ENCODE measurements around the gene ODAD3. TPM values are rescaled to one million over a fixed set of nuclear protein-coding genes. Genes with fewer than 3 reads are reported as not detected.
A peak's percentile ranks its signal among the peaks of the same experiment; 100 is the strongest.
"Not testable (repeated sequence)": the region's sequence is repeated elsewhere in the genome, so short reads cannot be mapped to it uniquely, and the experiment has no call there.

The ODAD3 gene
- polyA plus RNA-seq, result 0.89 TPM

DNA sequence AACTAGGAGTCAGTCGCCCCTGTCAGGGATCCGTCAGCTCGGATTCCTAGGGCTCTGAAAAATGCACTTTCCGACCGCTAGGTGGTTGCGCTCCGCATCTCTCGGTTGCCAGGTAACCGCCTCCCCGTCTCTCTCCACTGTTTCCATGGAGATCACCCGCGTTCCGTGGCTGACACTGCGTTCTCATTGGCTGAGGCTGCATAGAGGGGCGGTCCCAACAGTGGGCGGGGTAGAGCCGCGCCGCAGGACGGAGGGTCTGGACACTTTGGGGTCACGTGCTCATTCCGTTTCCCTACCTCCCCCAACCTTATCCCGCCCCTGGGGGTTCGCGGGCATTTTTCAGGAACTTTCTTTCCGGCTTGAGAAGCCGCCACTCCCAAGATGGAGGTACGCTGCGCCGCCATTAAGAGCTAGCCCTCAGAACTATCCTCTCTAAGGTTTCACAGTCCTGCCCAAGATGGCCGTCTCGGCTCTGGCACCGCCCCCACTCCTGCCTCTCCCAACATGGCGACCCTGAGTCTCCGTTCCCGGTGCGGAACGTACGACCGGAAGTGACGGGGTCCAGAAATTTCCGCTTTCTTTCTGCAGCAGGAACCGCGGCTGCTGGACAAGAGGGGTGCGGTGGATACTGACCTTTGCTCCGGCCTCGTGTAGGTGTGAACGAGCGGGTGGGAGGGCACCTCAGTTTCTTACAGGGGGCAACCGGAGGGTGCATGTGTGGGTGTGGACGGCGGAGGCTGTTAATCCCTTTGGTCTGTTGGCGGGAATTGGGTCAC is at the start of gene ODAD3, which contains the start of gene PRKCSH:
Gene ODAD3 (minus strand): TSS at position 65 of the 776 bp plus-strand sequence. CDS start 105 bp downstream, outside the sequence.
Gene PRKCSH (plus strand): TSS at position 579 of the 776 bp plus-strand sequence. CDS start 483 bp downstream, outside the sequence.
- Mint-ChIP-seq H3K27ac (peak within 1 kb of the TSS; percentile 99), H3K27me3 (peaks cover 3% of the 10 kb centered on the region), H3K4me1 (peaks cover 18 to 22% (median 20%) of the 10 kb centered on the region in 3 donors), H3K36me3 (peaks cover 3% of the 10 kb centered on the region), H3K9me3 (no peaks in the 10 kb centered on the region), H3K4me3 (peak within 1 kb of the TSS; percentile 94 to 99 (median 98))

DNA sequence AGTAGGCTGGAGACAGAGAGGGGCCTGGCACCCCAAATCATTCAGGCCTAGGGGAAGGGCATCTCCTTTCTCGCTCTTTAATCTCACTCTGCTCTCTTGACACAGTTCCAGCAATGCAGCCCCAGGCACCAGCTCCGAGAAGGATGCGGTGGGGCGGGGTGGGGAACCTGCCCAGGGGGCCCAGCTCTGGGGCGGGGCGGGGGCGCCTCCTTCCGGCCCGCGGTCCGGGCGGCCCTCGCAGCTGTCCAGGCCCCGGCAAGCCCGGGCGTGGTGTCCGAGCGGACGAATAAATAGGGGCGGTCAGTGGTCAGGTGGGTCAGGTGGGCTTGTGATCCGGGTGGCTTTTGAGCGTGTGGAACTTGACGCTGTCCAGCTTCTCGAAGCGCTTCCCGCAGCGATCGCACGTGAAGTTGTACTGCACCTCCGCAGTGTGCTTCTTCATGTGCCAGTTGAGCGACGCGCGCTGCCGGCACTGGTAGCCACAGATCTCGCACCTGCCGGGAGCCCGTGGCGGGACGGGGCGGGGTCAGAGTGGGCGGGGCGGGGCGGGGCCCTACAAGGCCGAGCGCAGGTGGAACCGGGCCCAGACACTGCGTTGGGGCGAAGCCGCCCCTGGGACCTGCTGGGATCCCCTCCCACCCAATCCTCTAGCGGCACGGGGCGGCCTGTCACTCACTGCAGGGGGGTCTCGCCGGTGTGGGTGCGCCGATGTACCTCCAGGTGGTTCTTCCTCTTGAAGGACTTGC is 48.6 kb upstream of the ODAD3 start:
- Mint-ChIP-seq H3K36me3 (peaks cover 2% of the 10 kb centered on the region), H3K4me1 (peaks cover 4 to 10% (median 7%) of the 10 kb centered on the region in 3 donors), H3K9me3 (no peaks in the 10 kb centered on the region), H3K27me3 (peaks cover 21% of the 10 kb centered on the region), H3K27ac (peak overlapping the region in 1 of 3 donors; percentile 83), H3K4me3 (peak overlapping the region in 2 of 4 donors; percentile 16 to 67)

DNA sequence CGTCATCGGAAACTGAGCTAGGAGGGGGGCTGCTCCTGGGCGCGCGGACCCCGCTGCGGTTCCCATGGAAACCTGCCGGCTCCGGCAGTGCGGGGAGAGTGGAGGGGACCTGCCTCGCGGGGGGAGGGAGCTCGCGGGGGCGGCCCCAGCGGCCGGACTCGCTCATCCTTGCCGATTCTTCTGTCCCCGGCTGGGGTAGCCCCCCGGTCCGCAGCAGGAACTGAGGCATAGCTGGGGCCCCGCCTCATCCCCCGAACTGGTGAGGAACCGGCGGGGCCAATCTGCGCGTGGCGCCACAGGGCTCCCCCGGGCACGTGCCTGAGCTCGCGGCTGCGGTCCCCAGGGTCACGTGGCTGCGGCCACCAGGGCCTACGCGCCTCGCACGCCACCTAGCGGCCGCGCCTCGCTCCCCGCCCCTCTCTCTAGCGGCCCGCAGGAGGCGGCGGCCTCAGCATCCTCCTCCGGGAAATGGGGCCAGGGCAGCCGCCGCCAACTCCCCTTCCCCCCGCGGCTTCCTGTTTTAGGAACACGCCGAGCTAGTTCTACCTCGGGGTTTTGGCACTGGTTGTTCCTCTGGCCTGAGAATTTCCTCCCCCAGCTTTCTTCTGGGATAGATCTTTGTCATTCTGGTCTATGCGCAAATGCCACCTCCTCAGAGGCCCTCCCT is 47.6 kb upstream of the ODAD3 start:
- Mint-ChIP-seq H3K36me3 (peaks cover 2% of the 10 kb centered on the region), H3K4me3 (peak overlapping the region; percentile 65 to 88 (median 76)), H3K27me3 (peaks cover 23% of the 10 kb centered on the region), H3K9me3 (no peaks in the 10 kb centered on the region), H3K27ac (peak overlapping the region; percentile 73 to 82 (median 78)), H3K4me1 (peaks cover 4 to 12% (median 9%) of the 10 kb centered on the region in 3 donors)

DNA sequence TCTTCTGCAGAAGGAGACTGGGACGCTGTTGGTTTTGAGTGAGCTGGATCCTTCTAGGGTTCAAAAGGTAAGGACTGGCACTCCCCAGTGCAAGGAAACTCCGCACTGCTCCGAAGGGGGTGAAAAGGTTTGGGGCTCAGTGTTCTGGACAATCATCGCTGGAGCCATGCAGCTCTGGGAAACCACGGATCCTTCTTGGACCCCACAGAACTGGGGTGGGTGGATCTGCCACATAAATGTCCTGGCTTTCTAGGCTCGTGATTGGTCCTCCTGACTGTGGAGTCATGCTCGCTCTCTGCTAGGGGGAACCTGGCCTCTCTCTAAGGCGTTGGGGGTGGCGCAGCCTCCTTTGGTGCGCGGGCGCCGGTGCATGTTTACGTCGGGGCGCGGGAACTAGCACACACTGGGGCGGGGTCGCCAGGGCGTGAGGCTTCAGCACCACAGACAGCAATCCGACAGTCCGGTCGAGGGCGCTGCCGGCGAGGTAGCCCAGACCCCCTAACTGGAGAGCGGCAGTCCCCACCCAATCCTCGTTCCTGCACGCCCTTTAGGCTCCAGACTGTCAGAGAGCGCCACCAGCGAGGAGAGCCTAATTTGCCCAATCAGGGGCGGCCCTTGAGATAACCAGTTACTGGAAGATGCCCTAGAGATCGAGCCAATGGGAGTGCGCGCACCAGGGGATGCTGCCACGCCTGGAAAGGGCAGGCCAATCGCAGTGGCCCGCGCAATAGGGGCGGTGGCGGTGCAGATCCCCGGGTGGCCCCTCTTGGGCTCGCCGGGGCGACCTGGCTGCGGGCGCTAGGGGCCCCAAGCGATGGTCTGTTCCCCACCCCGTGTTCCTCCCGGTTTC is 46.8 kb upstream of the ODAD3 start:
- no peaks in the 10 kb centered on the region for H3K9me3 Mint-ChIP-seq
- H3K27ac Mint-ChIP-seq, result peak overlapping the region; percentile 53 to 78 (median 73)
- peaks cover 23% of the 10 kb centered on the region for H3K27me3 Mint-ChIP-seq
- peaks cover 2% of the 10 kb centered on the region for H3K36me3 Mint-ChIP-seq
- peaks cover 4 to 12% (median 9%) of the 10 kb centered on the region in 3 donors for H3K4me1 Mint-ChIP-seq
- H3K4me3 Mint-ChIP-seq, result peak overlapping the region; percentile 60 to 88 (median 76)

DNA sequence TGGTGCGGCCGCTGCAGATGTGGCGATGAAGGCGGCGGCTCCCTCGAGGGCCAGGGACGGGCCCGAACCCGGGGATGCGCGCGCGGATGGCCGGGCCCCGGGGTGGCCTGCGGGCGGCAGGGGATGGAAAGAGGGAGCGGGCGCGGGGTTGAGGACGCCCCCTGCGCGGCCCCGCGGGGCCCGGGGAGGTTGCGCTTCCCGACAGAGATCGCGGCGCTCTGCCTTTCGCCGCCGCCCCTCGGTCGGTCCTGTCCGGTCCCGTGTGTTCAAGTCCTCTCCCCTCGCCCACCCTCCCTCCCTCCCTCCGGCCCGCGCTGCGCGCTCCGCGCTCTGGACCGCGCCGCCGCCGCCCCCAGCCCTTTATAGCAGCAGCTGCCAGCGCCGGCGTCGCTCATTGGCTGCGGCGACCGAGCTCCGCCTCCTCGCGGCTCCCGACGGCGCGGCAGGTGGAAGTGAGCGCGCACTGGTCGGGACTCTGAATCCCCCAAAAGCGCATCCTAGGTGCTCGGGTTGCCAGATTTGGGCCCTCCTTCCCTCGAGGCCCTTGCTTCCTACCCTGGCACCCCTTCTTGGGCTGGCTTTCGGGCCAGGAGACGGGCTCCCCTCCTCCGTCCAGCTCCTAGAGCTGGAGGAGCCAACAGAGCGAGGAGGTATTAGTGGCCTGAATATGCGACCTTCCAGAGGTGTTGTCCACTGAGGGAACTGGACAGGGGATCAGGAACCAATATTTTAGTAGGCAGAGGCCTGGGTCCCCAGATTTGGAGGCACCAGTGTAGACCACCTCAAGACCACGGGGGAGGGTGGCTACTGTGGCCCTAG is 46.0 kb upstream of the ODAD3 start, which contains the start of gene ELAVL3:
Gene ELAVL3 (minus strand): TSS at position 332 of the 819 bp plus-strand sequence. CDS start 438 bp downstream, outside the sequence.
- H3K27ac Mint-ChIP-seq, result peak within 1 kb of the TSS; percentile 47 to 78 (median 53)
- H3K4me3 Mint-ChIP-seq, result peak within 1 kb of the TSS; percentile 46 to 77 (median 68)
- H3K27me3 Mint-ChIP-seq, result peaks cover 24% of the 10 kb centered on the region
- H3K36me3 Mint-ChIP-seq, result peaks cover 2% of the 10 kb centered on the region
- H3K9me3 Mint-ChIP-seq, result no peaks in the 10 kb centered on the region
- H3K4me1 Mint-ChIP-seq, result peaks cover 4 to 12% (median 9%) of the 10 kb centered on the region in 3 donors

DNA sequence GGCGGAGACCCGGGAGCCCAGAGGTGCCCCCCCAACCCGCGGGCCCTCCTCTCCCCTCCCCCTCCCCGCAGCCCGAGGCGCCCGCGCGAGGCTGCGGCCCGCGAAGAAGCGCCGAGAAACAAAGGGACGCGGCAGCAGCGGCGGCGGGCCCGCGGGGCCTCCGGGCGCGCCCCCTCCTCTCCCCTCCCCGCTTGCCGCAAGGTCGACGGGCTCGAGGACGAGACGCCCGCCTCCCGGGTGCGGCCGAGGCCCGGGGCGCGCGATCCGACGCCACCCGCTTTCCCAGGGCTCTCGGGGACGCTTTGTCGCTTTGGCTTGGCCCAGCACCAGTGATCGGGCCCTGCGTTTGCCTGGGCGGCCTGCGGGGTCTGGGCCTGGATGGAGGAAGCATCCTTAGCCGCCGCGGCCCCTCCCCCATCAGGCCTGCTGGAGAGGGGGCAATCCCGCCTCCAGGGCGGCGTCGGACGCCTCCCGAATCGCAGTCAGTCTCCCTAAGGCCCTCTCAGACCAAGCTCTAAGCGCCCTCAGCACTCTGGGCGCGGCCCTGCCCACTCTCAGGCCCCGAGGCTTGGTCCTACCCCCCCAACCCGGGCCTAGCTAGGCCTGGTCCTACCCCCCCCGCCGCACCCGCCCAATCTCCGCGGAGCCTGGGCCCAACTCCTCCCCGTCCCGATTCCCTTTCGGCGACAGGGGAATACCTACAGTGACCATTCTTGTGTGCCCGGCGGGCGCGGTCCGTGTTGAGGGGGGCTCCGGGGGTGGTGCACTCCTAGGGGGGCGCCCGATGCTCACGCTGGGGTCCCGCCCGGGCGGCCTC is 45.2 kb upstream of the ODAD3 start:
- H3K27ac Mint-ChIP-seq, result no peak overlapping the region
- no peaks in the 10 kb centered on the region for H3K9me3 Mint-ChIP-seq
- H3K4me3 Mint-ChIP-seq, result no peak overlapping the region
- H3K4me1 Mint-ChIP-seq, result peaks cover 4 to 12% (median 9%) of the 10 kb centered on the region in 3 donors
- H3K36me3 Mint-ChIP-seq, result no peaks in the 10 kb centered on the region
- H3K27me3 Mint-ChIP-seq, result peaks cover 26% of the 10 kb centered on the region

DNA sequence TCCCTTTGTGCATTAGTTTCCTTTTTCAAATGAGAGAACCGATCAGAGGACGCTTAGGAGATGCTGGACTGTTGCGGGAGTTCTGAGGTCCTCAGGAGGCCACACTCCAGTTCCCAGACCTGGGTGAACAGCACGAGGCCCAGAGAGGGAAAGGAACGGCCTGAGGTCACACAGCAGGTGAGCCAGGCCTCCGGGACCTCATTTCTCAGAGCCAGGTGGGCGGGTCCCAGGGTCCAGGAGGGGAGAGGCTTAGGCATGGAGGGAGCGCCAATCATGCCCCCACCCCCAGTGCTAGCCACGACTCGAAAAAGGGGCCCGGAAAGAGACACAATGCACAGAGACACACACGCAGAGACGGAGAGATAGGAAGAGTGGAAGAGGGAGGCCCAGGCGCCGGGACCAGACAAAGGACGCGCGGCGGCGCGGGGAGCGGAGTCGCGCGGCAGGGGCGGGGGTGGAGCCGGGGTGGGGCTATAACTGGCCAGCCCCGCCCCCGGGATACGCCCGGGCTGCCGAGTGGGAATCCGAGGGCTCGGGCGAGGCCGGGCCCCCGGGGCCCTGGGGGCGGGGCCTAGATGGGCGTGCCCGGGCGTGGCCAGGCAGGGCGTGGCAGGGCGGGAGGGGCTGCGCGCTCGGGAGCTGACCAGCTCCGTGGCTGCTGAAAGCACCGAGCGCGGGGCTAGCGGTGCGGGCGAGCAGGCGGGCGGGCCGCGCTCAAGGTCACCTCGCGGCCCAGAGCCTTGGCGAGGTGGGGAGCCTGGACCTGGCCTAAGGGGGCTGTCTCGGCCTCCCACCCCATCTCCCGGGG is 44.4 kb upstream of the ODAD3 start:
- H3K4me3 Mint-ChIP-seq, result peak overlapping the region in 1 of 4 donors; percentile 91
- H3K9me3 Mint-ChIP-seq, result no peaks in the 10 kb centered on the region
- H3K27me3 Mint-ChIP-seq, result peaks cover 25% of the 10 kb centered on the region
- peak overlapping the region in 1 of 3 donors; percentile 7 for H3K27ac Mint-ChIP-seq
- no peaks in the 10 kb centered on the region for H3K36me3 Mint-ChIP-seq
- peaks cover 4 to 12% (median 9%) of the 10 kb centered on the region in 3 donors for H3K4me1 Mint-ChIP-seq

DNA sequence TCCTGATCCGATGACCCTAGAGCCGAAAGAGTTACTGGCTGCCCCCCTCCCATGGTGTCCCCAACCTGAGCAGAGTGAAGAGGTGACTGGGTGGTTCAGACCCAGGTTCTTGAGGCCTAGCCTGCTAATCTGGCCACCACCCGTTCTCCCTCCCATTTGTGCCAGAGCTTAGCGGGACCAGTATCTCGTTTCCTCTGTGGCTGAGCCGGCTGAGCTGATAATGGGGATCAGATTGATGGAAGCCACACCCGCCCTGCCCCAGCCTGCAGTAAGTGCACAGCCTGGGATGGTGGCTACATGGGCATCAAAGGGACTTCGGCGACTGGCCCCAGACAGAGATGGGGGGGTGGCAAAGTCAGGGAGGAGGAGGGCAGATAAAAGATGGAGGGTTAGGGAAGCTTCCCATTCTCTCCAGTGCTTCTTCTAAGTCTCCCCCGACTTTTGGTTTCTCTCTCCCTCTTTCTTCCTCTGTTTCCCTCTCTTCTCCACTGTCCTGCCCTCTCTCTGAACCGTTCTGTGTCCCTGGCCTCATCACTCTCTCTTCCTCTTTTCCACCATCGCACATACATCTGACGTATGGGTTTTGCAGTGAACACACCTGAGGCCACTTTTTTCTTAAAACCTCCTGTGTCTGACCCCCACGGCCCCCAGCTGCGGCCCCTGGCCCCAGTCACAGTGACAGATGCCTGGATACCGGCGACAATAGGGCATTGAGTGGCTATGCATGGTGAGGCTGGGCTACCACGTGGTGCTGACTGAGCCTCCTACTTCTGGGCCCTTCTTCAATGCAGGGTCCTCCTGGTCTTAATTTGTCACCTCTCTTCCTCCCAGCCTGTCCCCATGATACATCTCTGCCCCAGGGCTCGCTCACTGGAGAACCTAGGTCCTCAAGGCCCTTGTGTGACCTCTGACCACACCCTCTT is 43.5 kb upstream of the ODAD3 start:
- Mint-ChIP-seq H3K36me3 (no peaks in the 10 kb centered on the region), H3K9me3 (peaks cover 0 to 2% (median 0%) of the 10 kb centered on the region in 3 donors), H3K27ac (peak overlapping the region in 1 of 3 donors; percentile 7), H3K27me3 (peaks cover 24% of the 10 kb centered on the region), H3K4me1 (peaks cover 4 to 12% (median 9%) of the 10 kb centered on the region in 3 donors), H3K4me3 (peak overlapping the region in 1 of 4 donors; percentile 6)

DNA sequence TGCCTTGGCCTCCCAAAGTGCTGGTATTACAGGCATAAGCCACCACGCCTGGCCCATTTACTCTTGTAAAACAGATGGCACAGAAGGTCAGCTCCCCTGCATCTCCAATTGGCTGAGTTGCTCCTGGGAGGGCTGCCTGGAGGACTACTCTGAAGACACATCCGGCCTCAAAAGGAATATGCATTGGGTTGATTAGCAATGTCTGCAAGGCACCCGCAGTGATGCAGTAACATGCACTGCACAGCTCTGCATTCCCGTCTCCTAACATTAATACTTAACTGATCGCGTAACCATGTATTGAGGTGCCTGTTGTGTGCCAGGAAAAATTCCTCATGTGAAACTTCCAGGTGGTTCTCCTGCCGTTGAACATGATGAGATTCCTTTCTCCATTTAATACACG is 40.9 kb upstream of the ODAD3 start:
- Mint-ChIP-seq H3K4me1 (peaks cover 0 to 5% (median 3%) of the 10 kb centered on the region in 3 donors), H3K36me3 (no peaks in the 10 kb centered on the region), H3K27ac (peak overlapping the region in 1 of 3 donors; percentile 37), H3K4me3 (no peak overlapping the region), H3K27me3 (peaks cover 15% of the 10 kb centered on the region), H3K9me3 (peaks cover 0 to 2% (median 0%) of the 10 kb centered on the region in 3 donors)

DNA sequence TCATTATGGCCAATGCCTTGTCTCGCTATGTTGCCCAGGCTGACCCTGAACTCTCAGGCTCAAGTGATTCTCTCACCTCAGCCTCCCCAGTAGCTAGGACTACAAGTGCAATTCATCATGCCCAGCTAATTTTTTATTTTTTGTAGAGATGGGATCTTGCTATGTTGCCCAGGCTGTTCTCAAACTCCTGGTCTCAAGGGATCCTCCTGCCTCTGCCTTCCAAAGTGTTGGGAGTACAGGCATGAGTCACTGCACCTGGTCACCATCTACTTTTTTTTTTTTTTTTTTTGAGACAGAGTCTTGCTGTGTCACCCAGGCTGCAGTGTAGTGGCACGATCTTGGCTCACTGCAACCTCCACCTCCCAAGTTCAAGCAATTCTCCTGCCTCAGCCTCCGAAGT is 40.4 kb upstream of the ODAD3 start:
- H3K4me3 Mint-ChIP-seq, H3K27ac Mint-ChIP-seq, H3K36me3 Mint-ChIP-seq, H3K9me3 Mint-ChIP-seq, H3K4me1 Mint-ChIP-seq: not testable (repeated sequence)
- H3K27me3 Mint-ChIP-seq, result peaks cover 15% of the 10 kb centered on the region

DNA sequence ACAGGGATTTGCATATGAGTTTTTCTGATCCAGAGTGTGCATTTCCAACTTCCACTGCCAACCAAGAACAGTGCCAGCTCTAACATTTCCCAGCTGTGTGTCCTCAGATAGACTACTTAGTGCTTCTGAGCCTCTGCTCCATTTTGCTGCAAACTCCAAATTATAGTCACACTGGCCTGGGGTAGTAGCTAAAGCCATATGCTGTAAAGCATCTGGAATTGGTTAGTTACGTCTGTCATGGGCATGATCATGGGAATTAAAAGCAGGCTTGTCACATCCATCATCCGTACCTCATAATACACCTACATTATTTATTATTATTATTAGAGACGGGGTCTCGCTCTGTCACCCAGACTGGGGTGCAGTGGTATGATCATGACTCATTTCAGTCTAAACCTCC is 38.8 kb upstream of the ODAD3 start:
- H3K36me3 Mint-ChIP-seq, result no peaks in the 10 kb centered on the region
- H3K27ac Mint-ChIP-seq, result no peak overlapping the region
- H3K27me3 Mint-ChIP-seq, result peaks cover 9% of the 10 kb centered on the region
- H3K9me3 Mint-ChIP-seq, result peaks cover 0 to 2% (median 0%) of the 10 kb centered on the region in 3 donors
- no peak overlapping the region for H3K4me3 Mint-ChIP-seq
- peaks cover 0 to 3% (median 2%) of the 10 kb centered on the region in 3 donors for H3K4me1 Mint-ChIP-seq
